GM19193 (cell line): ENCODE measurements around the gene ARF3.

Experiments used
- POLR2A ChIP-seq: IDR thresholded peaks from 4 replicates; pipeline ENCODE4 v1.6.1; 2011; ENCODE audit not compliant: insufficient read depth, insufficient read length; ENCODE audit errors: extremely low read depth

ARF3 gene

DNA sequence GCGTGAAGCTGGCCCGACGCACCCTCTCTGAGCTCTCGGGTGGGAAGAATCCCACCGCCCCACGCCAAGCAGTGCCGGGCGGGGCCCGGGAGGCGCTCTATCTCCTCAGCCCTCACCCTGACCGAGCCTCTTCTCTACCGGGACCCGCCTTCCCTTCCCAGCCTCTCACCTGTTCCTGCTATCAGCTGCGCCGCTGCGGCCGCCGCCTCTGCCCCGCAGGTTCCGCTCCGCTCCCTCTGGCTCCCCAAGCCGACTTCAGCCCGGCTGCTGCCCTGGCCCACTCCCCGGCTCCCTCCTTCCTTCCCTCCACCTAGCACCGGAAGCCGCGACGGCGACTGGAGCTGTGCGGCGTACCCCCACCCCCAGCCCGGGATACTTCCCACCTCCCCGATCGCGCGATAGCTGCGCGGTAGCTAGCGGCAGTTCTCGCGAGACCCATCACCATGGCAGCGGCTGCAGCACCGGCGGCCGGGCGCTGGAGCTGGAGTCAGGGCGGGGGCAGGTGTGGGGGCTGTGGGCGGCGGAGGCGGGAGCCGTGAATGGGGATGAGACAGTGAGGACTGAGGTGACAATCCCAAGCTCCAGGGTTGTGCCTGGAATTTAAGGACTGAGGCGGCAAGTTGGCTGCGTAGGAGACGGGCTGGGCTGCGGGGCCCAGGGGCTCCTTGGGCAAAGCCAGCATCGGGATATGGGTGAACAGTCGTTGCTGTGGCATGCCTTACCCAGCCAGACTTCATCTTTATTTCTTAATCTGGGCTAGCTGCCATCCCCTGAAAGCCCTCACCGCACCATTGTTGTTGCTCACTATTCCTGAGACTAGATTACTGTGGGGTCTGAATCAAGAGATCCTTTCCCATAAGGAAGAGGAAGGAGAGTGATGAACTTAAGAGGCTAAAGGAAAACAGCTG is at the start of gene ARF3:
TSS of gene ARF3 (minus strand) at position 347 of the 908 bp plus-strand sequence. CDS start 16,392 bp downstream, outside the sequence.
- peak; percentile 86 for TF ChIP-seq POLR2A

DNA sequence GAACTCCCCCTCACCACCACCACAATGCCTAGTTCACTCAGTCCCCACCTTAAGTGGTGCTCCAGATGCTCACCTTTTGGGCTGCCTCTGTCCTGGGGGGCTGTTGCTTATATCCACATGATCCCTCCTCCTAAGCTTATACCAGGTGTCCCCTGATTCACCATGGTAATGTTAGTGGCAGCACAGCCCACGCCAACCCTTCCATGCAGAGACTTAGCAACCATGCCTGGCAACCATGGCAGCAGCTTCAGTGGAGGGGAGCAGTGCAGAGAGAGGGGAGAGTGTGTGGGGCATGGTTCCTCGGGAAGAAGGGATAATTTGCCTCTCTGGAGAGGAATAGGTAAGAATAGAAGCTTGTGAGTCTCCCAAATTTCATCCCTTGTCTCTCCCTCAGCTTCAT is 43.1 kb upstream of the ARF3 start:
- TF ChIP-seq POLR2A = no peak

GRCh38 chr12:48999371-49000131 is 42.3 kb upstream of the ARF3 start, which contains the start of gene DDN:
Gene DDN, minus strand, starts transcription at chr12:48999375. Its CDS starts 88 bp downstream, at chr12:48999287.
- TF ChIP-seq POLR2A = peak; percentile 57

- no peak for TF ChIP-seq POLR2A
These were observed 41.4 kb upstream of the ARF3 start for GRCh38 chr12:48998497-48999353.

DNA sequence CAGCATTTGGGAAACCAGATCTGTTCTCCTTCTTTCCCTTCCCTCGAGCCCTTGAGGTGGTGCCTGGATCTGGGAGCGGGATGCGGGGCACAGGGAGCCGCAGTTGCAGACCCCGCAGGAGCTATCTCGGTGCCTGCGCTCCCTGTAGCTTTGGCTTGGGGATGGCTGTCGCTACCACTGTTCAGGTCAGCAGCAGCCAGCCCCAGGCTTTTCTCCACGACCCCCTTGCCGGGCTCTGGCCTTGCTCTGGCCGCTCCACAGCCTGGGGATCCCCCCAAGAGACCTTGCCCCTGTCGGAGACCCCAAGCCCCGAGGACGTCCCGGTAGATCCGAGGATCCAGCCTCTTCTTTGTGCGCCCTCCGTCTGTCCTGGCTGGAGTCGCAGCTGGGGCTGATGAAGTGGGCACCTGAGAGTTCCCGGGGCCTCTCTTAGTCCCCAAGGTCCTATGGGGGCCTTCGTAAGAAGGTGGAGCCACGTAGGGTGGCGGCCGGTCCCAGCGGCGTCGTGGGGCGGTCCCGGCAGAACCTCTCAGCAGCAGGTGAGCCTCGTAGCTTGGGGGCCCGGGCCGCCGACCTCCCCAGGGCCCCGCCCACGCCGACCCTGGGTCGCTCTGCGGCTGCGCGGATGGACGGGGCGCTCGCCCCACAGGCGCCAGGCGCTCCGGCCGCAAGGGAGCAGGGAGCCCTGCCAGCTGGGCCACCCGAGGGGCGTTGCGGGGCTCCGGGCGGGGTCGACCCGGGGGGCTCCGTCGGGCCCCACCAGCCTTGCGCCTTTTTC is 40.6 kb upstream of the ARF3 start:
- TF ChIP-seq POLR2A = peak; percentile 42

DNA sequence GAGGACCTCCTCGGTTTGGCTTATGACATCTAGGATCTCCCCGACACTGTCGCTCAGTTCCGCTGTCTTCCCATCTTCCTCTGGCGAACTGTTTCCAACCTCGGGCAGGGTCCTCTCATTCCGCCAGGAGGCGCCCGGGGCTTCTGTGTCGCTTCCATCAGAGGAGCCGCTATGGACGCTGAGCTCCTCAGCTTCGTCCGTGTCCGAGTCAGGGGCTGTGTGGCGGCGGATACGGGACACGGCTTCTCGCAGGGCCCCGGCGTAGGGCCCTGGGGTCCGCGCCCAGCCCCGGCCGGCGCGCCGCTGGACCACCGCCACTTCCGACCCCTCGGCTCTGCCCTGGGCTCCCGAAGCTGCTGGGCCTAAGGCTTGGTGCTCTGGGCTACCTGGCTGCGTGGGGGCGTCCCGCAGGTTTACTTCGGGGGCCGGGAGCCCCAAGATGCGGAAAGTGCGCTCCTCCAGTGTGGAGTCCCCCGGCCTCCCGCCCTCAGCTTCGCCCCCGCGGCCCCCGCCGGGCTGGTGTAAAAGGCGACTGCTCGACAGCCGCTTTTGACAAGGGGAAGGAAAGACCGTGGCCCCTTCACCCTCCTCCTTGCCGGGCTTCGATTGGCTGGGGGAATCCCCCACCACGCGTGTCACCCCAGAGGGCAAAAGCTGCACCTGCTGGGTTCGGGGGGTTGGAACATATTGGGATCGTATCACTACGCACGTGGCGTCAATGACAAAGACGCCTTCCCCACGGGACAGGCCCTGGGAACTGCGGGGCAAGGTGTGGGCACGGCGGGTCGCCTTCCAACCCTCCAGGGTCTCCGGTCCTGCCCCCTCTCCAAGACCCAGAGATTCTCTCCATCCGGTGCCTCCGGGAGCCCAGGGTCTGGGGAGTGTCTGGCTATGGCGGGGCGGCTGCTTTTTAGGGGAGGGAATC is 39.8 kb upstream of the ARF3 start:
- TF ChIP-seq POLR2A = no peak

GRCh38 chr12:48995086-48995879 is 38.0 kb upstream of the ARF3 start:
- TF ChIP-seq POLR2A = no peak

DNA sequence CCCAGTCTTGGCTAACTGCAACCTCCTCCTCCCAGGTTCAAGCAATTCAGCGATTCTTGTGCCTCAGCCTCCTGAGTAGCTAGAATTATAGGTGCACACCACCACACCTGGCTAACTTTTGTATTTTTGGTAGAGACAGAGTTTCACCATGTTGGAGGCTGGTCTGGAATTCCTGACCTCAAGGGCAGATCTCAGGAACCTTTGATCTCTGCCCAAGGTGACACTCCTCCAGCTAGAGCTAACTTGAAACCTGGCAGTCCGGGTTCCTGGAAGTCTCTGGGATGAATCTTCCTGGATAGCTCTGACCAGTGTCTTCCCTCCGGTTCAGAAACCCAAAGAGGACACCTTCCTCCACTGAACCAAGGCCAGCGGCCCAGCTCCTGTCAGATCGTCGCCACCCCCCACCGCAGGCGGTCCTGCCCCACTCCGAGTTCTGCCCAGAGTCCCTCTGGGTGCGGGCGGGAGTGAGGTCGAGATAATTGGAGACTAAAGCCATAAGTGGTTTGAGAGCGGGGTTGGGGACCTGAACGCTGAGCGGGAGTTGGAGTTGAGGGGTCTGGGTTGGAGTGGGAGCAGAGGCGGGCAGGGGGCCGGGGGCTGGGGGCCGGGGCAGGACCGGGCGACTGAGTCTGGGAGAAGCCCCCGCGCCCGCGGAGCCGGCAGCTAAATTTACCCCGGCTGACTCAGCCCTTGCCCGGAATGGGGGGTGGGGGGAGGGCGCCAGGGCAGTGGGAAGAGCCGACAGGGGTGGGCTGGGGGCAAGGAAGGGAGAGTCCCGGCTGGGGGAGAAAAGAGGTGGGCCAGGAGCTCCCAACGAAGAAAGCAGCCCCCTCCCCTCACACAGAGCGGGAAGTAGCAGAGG is 37.2 kb upstream of the ARF3 start:
- no peak for TF ChIP-seq POLR2A

DNA sequence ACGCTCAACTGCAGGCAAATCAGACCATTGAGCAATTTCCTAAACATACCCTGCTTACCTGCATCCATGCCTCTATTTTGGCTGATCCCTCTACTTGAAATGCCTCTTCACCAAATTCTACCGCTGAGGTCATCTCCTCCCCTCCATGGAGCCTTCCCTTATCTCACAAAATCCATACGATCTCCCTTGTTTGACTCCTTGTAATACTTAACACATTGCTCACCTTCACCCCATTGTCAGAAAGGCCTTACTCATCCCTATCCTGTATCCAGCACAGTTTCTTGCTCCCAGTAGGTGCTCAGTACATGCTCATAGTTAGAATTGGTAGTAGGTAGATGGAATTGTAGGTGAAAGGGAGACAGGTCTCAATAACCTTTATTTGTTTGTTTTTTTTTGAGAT is 36.5 kb upstream of the ARF3 start:
- TF ChIP-seq POLR2A = no peak

DNA sequence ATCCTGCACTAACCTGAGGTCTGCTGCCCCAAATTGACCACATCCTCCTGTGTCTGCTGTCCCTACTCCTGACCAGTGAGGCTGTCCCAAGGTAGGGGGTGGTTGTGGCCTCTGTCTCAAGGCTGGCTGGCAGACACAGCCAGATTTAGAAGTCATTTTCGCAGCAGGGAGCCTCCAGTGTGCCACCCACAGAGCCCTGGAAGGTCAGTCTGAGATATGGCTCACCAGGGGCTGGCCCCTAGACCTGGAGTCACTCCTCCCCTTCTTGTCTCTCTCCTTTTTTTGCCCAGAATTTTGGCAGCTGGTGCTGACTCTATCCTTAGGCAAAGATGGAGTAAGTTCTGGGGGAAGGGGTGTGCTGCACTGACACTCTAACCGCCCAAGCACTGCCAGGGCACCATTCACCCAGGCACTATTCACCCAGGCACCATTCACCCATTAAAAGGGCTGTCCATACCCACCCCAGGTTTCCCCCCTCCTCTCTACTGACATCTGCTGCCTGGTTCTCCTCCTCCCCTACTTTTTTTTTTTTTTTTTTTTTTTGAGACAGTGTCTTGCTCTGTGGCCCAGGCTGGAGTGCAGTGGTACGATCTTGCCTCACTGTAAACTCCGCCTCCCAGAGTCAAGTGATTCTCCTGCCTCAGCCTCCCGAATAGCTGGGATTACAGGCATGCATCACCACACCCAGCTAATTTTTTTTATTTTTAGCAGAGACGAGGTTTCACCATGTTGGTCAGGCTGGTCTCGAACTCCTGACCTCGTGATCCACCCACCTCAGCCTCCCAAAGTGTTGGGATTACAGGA is 34.2 kb upstream of the ARF3 start:
- no peak for TF ChIP-seq POLR2A

DNA sequence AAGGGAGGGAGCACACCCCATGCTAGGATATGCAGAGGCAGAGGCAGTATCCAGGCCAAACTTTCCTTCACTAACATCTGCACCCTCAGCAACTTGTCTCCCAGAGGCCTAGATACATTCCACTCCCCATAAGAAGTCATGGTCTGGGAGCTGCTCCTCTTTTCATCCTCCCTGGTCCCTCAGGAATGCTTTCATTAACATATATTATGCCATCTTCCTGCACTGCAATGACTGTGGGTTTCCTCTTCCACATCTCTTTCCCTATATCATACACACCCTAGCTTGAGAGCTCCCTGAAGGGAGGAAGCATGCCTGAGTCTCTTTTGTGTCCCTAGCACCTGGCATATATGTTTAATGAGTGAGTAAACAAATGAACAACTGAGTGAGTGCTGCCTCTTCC is 33.3 kb upstream of the ARF3 start:
- no peak for TF ChIP-seq POLR2A
